CD4-positive, alpha-beta T cell treated with Interleukin-15 for 4 hours (primary cell): Measurements from ENCODE around the gene TCEA3.

Source experiments
- DNase-seq: peaks from one replicate; pipeline ENCODE4 v3.0.0-alpha.2; 2020; ENCODE audit warnings: low spot score

TCEA3 gene

GRCh38 chr1:23421343-23421742 is 3.2 kb downstream of the TCEA3 start:
- no peak for DNase-seq

GRCh38 chr1:23420778-23421177 is 3.8 kb downstream of the TCEA3 start:
- no peak for DNase-seq

GRCh38 chr1:23419180-23419579 is 5.4 kb downstream of the TCEA3 start:
- no peak for DNase-seq

GRCh38 chr1:23417570-23417969 is 7.0 kb downstream of the TCEA3 start:
- DNase-seq, result no peak

- no peak for DNase-seq
Measured at GRCh38 chr1:23416964-23417363, 7.6 kb downstream of the TCEA3 start.

- DNase-seq, result no peak
Measured at GRCh38 chr1:23408797-23409290, 15.7 kb downstream of the TCEA3 start.

GRCh38 chr1:23407016-23407630 is 17.4 kb downstream of the TCEA3 start:
- DNase-seq, result no peak

GRCh38 chr1:23405946-23406345 is 18.6 kb downstream of the TCEA3 start:
- no peak for DNase-seq

GRCh38 chr1:23403735-23404486 is 20.6 kb downstream of the TCEA3 start:
- peak; percentile 80 for DNase-seq

- DNase-seq, result no peak
Measured at GRCh38 chr1:23403355-23403734, 21.2 kb downstream of the TCEA3 start.

- no peak for DNase-seq
Measured at GRCh38 chr1:23403038-23403336, 21.6 kb downstream of the TCEA3 start.

- DNase-seq, result no peak
Measured at GRCh38 chr1:23402286-23403037, 22.1 kb downstream of the TCEA3 start.

- DNase-seq, result no peak
Measured at GRCh38 chr1:23401313-23401712, 23.2 kb downstream of the TCEA3 start.

- DNase-seq, result no peak
Measured at GRCh38 chr1:23400324-23401114, 24.0 kb downstream of the TCEA3 start.

GRCh38 chr1:23399229-23399628 is 25.3 kb downstream of the TCEA3 start:
- DNase-seq, result no peak

- no peak for DNase-seq
Measured at GRCh38 chr1:23397908-23398307, 26.6 kb downstream of the TCEA3 start.

- DNase-seq, result no peak
Measured at GRCh38 chr1:23396380-23396779, 28.2 kb downstream of the TCEA3 start.

GRCh38 chr1:23395849-23396248 is 28.7 kb downstream of the TCEA3 start:
- DNase-seq, result no peak

GRCh38 chr1:23395154-23395724 is 29.3 kb downstream of the TCEA3 start:
- no peak for DNase-seq

GRCh38 chr1:23394684-23395083 is 29.9 kb downstream of the TCEA3 start:
- DNase-seq, result no peak

- DNase-seq, result no peak
Measured at GRCh38 chr1:23394181-23394580, 30.4 kb downstream of the TCEA3 start.

GRCh38 chr1:23393706-23394105 is 30.8 kb downstream of the TCEA3 start:
- no peak for DNase-seq
